ENCODE measurements around the gene CHST14. TPM values are rescaled to one million over a fixed set of nuclear protein-coding genes. Genes with fewer than 3 reads are reported as not detected.

CHST14 gene
- polyA plus RNA-seq (2012; ENCODE audit: low read depth, missing spikeins): 5.3 TPM

- DNase-seq (ENCODE audit: insufficient read length, low spot score) (peak; percentile 90), FAIRE-seq (peak; percentile 79)
- TF ChIP-seq PAX5 (IDR thresholded peaks at IDR 0.05; ENCODE audit: insufficient read depth, low read length, severe bottlenecking): no peak
These were observed at the start of gene CHST14 for GRCh38 chr15:40470423-40471104. Gene CHST14 (plus strand): TSS chr15:40470984. CDS start chr15:40471214, 230 bp downstream.

GRCh38 chr15:40421246-40422157 is 49.3 kb upstream of the CHST14 start:
- FAIRE-seq (peak; percentile 97), DNase-seq (ENCODE audit: insufficient read length, low spot score) (peak; percentile 94)
- TF ChIP-seq POLR2AphosphoS5 (IDR thresholded peaks at IDR 0.05; ENCODE audit: low read depth, low read length) (0 out of 2 replicates have a peak, but pooled peaks have one; percentile 4), TAF1 (IDR thresholded peaks at IDR 0.05; ENCODE audit: low read depth, low read length) (no peak)

DNA sequence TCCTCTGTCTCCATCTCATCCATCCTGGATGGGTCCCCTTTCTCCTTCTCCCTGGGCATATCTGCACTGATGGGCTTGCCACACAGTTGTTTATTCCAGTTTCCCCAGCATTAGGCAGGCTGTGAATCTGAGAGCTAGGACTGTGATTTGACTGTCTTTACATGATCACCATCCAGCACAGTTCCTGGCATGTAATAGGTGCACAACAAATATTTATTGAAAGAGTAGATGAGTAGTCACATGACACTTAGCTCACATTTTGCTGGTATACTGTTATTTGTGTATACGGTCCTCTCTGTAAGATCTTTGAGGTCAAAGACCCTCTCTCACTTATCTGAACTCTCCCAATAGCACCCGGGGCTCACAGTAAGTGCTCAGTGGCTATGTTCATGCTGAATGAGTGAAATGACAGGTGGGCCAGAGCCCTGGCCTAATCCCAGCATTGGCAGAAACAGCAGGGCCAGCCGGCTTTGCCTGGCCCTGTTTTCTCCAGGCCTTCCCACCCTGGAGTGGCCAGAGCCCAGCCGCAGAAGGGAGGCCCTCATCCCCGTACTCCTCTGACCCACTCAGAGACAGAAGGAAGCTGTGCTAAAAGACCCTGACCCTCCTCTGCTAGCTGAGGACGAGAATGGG is 46.2 kb upstream of the CHST14 start:
- FAIRE-seq (no peak), DNase-seq (ENCODE audit: insufficient read length, low spot score) (no peak)
- TF ChIP-seq POLR2A (IDR thresholded peaks at IDR 0.05; ENCODE audit: low read depth, low read length) (no peak), TAF1 (IDR thresholded peaks at IDR 0.05; ENCODE audit: low read depth, low read length) (no peak), POLR2AphosphoS5 (IDR thresholded peaks at IDR 0.05; ENCODE audit: low read depth, low read length) (no peak), POU2F2 (IDR thresholded peaks at IDR 0.05; ENCODE audit: low read depth, low read length) (no peak), SPI1 (IDR thresholded peaks at IDR 0.05; ENCODE audit: low read depth, low read length) (no peak), PAX5 (IDR thresholded peaks at IDR 0.05; ENCODE audit: insufficient read depth, low read length, severe bottlenecking) (no peak)

DNA sequence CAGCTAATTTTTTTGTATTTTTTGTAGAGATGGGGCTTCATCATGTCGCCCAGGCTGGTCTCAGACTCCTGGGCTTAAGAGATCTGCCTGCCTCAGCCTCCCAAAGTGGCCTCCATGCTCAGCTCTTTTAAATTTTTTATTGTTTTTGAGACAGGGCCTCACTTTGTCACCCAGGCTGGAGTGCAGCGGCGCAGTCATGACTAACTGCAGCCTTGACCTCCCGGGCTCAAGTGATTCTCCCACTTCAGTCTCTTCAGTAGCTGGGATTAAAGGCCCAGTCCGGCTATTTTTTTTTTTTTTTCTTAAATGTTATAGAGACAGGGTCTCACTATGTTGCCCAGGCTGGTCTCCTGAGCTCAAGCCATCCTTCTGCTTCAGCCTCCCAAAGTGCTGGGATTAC is 45.1 kb upstream of the CHST14 start:
- TF ChIP-seq SPI1 (IDR thresholded peaks at IDR 0.05; ENCODE audit: low read depth, low read length) (no peak), POLR2AphosphoS5 (IDR thresholded peaks at IDR 0.05; ENCODE audit: low read depth, low read length) (no peak), PAX5 (IDR thresholded peaks at IDR 0.05; ENCODE audit: insufficient read depth, low read length, severe bottlenecking) (no peak), POU2F2 (IDR thresholded peaks at IDR 0.05; ENCODE audit: low read depth, low read length) (no peak), TAF1 (IDR thresholded peaks at IDR 0.05; ENCODE audit: low read depth, low read length) (no peak), POLR2A (IDR thresholded peaks at IDR 0.05; ENCODE audit: low read depth, low read length) (no peak)
- no peak for FAIRE-seq
- no peak for DNase-seq (ENCODE audit: insufficient read length, low spot score)

DNA sequence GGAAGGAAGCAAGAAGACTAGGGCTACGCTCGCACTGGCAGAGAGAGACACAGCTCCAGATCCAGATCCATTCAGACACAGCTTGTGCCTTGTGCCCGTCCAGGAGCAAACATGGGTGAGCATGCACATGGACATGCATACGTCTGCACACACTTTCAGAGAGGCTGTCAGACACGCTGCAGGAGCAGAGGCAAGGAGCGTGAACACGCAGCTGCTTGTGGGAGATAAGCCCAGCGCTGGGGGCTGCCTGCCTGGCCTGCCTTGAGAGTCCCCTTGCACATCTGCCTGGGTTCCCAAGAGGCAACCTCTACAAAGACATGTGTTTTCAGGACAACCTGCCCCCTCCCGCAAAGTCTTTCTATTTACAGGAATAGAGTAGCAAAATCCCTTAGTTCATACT is 43.6 kb upstream of the CHST14 start:
- FAIRE-seq (no peak), DNase-seq (ENCODE audit: insufficient read length, low spot score) (no peak)
- TF ChIP-seq TAF1 (IDR thresholded peaks at IDR 0.05; ENCODE audit: low read depth, low read length) (no peak), POU2F2 (IDR thresholded peaks at IDR 0.05; ENCODE audit: low read depth, low read length) (no peak), SPI1 (IDR thresholded peaks at IDR 0.05; ENCODE audit: low read depth, low read length) (no peak), PAX5 (IDR thresholded peaks at IDR 0.05; ENCODE audit: insufficient read depth, low read length, severe bottlenecking) (no peak), POLR2A (IDR thresholded peaks at IDR 0.05; ENCODE audit: low read depth, low read length) (no peak), POLR2AphosphoS5 (IDR thresholded peaks at IDR 0.05; ENCODE audit: low read depth, low read length) (no peak)

DNA sequence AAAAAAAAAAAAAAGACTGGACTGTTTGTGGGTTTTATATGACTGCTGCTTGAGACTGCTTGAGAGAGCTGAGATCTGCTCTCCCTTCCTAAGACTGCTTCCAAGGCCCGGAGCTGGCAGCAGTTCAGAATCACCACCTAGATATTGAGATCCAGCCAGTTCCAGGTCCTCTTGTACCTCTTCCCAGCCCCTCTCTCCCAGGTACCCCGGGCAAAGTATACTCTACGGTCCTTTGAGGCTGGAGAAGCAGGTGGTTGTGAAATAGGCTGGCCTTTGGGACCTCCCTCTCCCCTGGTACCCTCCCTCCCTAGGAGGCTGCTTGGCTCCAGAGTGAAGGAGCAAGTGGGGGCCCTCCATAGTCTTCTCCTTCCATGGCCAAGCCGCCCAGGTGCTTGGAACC is 42.6 kb upstream of the CHST14 start:
- FAIRE-seq: no peak
- DNase-seq (ENCODE audit: insufficient read length, low spot score): no peak
- TF ChIP-seq TAF1 (IDR thresholded peaks at IDR 0.05; ENCODE audit: low read depth, low read length) (no peak), PAX5 (IDR thresholded peaks at IDR 0.05; ENCODE audit: insufficient read depth, low read length, severe bottlenecking) (no peak), POLR2A (IDR thresholded peaks at IDR 0.05; ENCODE audit: low read depth, low read length) (no peak), SPI1 (IDR thresholded peaks at IDR 0.05; ENCODE audit: low read depth, low read length) (no peak), POU2F2 (IDR thresholded peaks at IDR 0.05; ENCODE audit: low read depth, low read length) (no peak), POLR2AphosphoS5 (IDR thresholded peaks at IDR 0.05; ENCODE audit: low read depth, low read length) (no peak)

DNA sequence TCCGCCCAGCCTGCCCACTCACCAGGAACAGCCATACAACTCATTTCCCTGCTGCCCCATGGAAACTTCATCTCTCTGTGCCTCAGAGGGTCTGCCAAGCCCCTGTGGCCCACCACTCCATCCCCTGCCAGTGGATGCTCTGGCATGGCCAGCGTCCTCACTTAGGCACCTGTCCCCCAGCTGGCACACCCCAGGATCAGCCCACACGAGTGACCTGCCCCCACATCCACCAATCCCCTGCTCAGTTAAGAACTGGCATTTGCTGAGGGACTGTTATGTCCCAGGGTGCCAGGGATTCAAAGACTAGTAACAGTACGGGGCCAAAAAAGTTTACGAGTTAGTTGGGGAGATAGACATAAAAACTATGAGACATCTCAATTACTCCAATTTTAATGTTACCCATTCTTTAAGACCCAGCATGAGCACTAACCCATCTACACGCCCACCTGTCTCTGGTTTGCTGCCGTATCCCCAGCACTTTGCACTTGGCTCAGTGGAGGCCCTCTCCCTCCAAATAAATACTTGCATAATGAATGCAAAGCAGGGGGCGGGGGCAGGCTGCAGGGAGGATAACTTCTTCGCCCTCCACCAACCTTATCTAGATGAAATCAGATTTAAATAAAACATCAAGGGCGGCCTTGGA is 41.6 kb upstream of the CHST14 start:
- TF ChIP-seq POU2F2 (IDR thresholded peaks at IDR 0.05; ENCODE audit: low read depth, low read length): no peak
- TF ChIP-seq TAF1 (IDR thresholded peaks at IDR 0.05; ENCODE audit: low read depth, low read length): no peak
- no peak for TF ChIP-seq POLR2A (IDR thresholded peaks at IDR 0.05; ENCODE audit: low read depth, low read length)
- TF ChIP-seq PAX5 (IDR thresholded peaks at IDR 0.05; ENCODE audit: insufficient read depth, low read length, severe bottlenecking): no peak
- TF ChIP-seq POLR2AphosphoS5 (IDR thresholded peaks at IDR 0.05; ENCODE audit: low read depth, low read length): no peak
- no peak for TF ChIP-seq SPI1 (IDR thresholded peaks at IDR 0.05; ENCODE audit: low read depth, low read length)
- FAIRE-seq: no peak
- no peak for DNase-seq (ENCODE audit: insufficient read length, low spot score)

- FAIRE-seq: no peak
- no peak for TF ChIP-seq PAX5 (IDR thresholded peaks at IDR 0.05; ENCODE audit: insufficient read depth, low read length, severe bottlenecking)
- no peak for TF ChIP-seq SPI1 (IDR thresholded peaks at IDR 0.05; ENCODE audit: low read depth, low read length)
- TF ChIP-seq POLR2AphosphoS5 (IDR thresholded peaks at IDR 0.05; ENCODE audit: low read depth, low read length): no peak
- no peak for TF ChIP-seq POLR2A (IDR thresholded peaks at IDR 0.05; ENCODE audit: low read depth, low read length)
- no peak for DNase-seq (ENCODE audit: insufficient read length, low spot score)
These were observed 40.4 kb upstream of the CHST14 start for GRCh38 chr15:40430271-40430805.
